GM19193 (cell line): ENCODE results near the gene TNS2.

ENCODE experiments used
- POLR2A ChIP-seq: IDR thresholded peaks from 4 replicates; pipeline ENCODE4 v1.6.1; 2011; ENCODE audit not compliant: insufficient read depth, insufficient read length; ENCODE audit errors: extremely low read depth

Gene TNS2

DNA sequence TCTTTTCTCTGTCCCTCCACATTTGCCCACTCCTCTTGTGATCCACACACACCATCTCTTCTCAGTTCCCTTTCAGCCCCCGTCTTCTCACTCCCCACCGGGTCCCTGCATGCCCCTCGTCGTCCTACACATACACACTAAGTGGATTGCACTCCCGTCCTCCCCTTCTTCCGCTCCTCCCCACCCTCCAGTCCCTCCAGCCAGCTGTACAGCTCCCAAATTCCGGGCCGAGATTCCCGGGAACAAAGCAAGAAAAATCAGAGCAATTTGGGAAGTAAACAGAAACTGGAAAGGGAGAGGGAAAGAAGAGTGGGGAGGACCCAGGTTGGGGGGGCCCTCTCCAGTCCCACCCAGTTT lies 47.3 kb downstream of the TNS2 start:
- TF ChIP-seq POLR2A: no peak

- peak; percentile 40 for TF ChIP-seq POLR2A
Measured at GRCh38 chr12:53097564-53098353, 47.9 kb downstream of the TNS2 start, which contains the start of gene IGFBP6. IGFBP6 (plus strand) TSS chr12:53097667; CDS start chr12:53097718, 51 bp downstream.

DNA sequence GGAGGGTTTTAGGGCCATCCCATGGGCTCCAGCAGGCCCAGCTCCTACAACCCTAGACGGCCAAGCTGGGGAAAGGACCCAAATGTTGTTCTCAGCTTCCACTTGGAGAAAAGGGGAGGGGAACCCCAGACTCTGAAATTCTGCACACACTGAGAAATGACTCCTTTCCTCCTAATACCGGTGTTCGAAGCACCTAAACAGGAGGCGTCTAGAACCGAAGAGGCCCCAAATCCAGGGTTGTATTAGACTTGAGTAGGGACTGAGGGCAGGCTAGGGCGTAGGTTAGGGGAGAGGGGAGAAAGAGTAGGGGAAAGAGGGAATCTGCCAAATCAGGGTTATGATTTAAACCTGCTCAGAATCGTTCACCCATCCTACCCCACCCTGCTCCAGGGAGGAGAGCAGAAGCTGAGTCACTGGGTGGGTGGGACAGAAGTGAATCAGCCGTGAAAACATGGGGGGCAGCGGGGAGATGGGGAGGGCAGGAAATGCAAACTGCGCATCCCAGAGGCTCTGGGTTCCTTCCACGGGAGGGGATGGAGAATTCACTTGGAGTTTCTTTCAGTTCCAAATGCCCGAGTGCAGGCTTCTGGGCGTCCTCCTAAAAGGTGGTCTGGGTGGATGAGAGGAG lies 48.6 kb downstream of the TNS2 start:
- no peak for TF ChIP-seq POLR2A

GRCh38 chr12:53099071-53099882 lies 49.4 kb downstream of the TNS2 start:
- TF ChIP-seq POLR2A: no peak

- TF ChIP-seq POLR2A: no peak
Measured at GRCh38 chr12:53100466-53101151, 50.7 kb downstream of the TNS2 start.

DNA sequence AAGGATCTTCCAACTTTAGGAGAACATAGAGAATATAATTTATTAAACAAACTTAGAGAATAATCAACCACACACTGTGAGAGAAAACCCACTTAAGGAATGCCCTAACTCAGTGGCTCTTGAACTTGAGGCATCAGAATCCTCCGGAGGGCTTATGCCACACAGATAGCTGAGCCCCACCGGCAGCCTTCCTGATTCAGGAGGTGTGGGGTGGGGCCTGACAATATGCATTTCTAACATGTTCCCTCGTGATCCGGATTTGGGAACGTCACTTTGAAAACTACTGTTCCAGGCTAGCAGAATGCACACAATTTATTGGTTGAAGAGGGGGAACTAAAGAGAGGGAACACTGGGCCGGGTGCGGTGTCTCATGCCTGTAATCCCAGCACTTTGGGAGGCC lies 51.4 kb downstream of the TNS2 start:
- no peak for TF ChIP-seq POLR2A

DNA sequence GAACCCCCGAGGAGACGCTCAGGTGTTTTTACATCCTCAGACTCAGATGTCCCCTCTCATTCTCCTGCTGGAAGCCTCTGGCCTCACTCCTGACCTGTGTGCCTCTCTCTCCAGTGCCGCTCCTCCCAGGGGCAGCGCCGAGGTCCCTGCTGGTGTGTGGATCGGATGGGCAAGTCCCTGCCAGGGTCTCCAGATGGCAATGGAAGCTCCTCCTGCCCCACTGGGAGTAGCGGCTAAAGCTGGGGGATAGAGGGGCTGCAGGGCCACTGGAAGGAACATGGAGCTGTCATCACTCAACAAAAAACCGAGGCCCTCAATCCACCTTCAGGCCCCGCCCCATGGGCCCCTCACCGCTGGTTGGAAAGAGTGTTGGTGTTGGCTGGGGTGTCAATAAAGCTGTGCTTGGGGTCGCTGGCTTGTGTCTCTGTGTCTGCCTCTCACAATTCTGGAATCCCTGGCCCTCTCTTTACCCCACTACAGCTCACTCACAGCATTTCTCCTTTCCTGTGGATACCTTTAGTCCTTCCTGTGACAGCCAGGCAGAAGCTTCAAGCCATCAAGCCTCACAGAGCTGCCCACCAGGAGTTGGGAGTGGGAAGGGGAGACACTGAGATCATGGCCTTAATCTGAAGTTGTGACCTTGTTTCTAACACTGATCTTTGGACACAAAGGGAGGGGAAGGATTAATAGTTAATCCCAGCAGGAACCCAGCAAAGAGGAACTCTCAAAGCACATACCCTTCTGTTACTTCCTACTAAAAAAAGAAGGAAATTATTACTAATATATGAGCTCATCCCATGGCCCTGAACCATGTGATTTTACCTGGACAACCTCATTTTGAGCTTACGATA lies 52.3 kb downstream of the TNS2 start:
- TF ChIP-seq POLR2A: no peak

DNA sequence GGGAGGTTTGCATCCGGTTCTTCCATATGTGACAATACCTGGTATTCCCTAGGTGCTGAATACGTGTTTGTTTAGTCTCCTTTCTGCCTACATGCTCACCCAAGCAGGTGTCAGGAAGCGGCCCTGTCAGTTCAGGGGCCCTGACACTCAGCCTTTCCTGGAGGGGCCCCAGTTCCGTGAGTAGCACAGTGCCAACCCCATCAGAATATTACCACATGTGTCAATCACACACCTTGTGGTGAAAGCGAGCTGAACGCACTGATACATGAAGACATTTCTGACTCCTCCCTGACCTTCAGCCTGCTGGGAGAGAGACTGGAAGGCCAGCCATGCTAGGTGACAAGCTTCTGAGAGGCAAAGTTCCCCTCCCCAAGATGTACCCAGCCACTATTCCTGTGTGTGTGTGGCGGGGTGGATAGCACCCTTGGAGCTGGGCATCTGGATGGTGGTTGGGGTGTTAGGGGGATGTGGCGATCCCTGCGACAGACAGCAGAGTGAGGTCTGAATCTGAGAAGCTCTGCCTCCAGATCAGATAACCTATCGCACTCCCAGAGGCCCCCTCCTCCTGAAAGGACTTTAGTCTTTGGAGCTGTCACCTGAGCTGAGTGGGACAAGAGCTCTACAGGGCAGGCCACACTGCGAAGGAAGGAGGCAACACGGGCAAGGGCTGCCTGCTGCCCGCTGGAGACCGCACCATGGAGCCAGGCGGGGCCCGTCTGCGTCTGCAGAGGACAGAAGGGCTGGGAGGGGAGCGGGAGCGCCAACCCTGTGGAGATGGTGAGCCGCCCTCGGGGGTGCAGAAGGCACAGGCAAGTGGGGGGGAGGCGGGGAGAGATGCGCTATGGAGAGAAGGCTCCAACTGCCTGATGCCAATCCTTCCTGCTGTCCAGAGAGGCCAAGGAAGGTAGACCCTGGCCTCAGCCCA lies 53.3 kb downstream of the TNS2 start, which contains the start of gene SOAT2:
Gene SOAT2 (plus strand): TSS at position 604 of the 925 bp plus-strand sequence. CDS start 92 bp downstream, at position 696.
- peak; percentile 11 for TF ChIP-seq POLR2A

DNA sequence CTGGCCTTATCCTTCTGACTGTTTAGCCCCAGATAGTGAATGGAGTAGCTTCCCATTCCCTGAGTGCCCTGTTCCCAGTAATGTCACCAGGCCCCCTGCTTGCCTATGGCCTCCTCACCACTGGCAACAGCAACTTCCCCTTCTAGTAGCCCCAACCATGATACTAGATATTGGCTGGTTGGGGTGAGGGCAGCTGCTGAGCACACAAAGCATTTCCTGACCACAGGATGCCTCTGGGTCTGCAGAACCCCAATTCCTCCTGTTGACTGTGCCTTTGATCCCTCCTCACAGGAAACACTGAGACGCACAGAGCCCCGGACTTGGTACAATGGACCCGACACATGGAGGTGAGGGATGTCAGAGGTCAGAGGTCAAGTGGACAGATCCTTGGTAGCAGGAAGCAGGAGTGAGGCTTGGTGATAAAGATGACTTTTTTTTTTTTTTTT lies 54.0 kb downstream of the TNS2 start:
- TF ChIP-seq POLR2A: no peak

- TF ChIP-seq POLR2A: no peak
Measured at GRCh38 chr12:53105256-53105655, 55.4 kb downstream of the TNS2 start.

DNA sequence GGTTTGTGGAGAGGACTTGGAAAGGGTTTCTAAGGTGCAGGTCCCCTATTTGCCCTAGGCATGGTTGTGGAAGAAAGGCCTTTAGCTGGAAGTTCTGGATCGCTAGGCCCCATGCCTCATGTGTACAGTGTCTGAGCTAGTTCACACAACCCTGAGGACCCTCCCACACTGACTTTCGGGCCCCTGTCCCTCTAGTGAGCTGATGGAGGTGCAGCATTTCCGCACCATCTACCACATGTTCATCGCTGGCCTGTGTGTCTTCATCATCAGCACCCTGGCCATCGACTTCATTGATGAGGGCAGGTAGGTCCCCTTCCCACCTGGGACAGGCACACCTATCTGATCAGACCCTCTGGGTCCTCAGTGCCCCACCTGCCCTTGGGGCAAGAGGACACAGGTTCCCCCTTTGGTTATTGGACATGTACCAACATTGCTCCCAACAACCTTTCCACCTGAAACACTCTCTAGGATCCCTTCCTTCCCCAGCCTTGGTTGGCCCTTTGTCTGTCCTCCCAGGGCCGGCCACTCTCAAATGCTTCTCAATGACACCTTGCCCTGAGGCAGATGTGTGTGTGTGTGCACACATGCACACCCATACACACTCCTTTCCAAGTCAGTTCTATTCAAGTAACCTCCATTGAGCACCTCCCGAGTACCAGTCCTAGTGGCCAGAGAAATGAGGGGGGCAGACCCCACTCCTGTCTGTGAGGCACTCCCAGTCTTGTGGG lies 56.0 kb downstream of the TNS2 start:
- TF ChIP-seq POLR2A: no peak

DNA sequence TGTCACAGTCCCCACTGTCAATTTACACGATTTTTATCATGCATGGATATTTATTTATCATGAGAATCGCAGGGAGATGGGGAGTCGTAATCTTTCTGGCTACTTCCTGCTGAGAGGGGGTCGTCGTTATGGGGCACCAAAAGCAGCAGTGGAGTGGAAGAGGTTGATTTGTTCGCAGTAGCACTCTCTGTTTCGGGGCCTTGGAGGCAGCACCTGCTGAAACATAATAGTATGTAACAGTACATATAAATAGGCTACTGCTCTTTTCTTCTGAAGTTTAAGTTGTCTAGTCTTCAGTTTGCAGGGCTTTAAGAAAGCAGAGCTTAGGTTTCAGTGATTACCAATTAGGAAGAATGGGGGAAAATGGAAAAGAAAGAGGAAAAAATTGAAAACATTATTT lies 57.3 kb downstream of the TNS2 start:
- no peak for TF ChIP-seq POLR2A
